Prostate gland (tissue), 2 donors: ENCODE measurements around the gene ADAMTSL1. TPM values are rescaled to one million over a fixed set of nuclear protein-coding genes. Genes with fewer than 3 reads are reported as not detected.

ENCODE experiments used
- DNase-seq: peaks from one replicate; pipeline ENCODE4 v3.0.0-alpha.2; 2019; ENCODE audit warnings: low spot score
- H3K27ac ChIP-seq, 2 donors: fragments of 200-600 bp; sonication (generic); 2 replicates each; pipeline ENCODE4 v1.5.1; 2017 to 2019
- H3K27me3 ChIP-seq: fragments of 200-600 bp; sonication (generic); replicated peaks from 2 replicates; pipeline ENCODE4 v1.5.1; 2019; ENCODE audit not compliant: insufficient read depth
- H3K36me3 ChIP-seq, 2 donors: fragments of 200-600 bp; sonication (generic); 1 replicate in 1 of 2; 2 replicates in 1 of 2; pipeline versions ENCODE4 v1.5.1 to v1.8.1; 2017 to 2019
- H3K4me1 ChIP-seq: fragments of 200-600 bp; sonication (generic); replicated peaks from 2 replicates; pipeline ENCODE4 v1.5.1; 2019
- H3K4me3 ChIP-seq, 2 donors: fragments of 200-600 bp; sonication (generic); 2 replicates each; pipeline ENCODE4 v1.5.1; 2017 to 2019
- H3K9me3 ChIP-seq: fragments of 200-600 bp; sonication (generic); 2 replicates; pipeline ENCODE4 v1.5.1; 2017
- CTCF ChIP-seq, 4 experiments: fragments of 200-600 bp in 2 of 4; fragments of 450-650 bp in 2 of 4; sonication (generic) in 2 of 4; IDR thresholded peaks; 1 replicate in 3 of 4; 2 replicates in 1 of 4; pipeline ENCODE4 v1.5.1; 2016 to 2019; ENCODE audit warnings: antibody characterized with exemption in 4 of 4, mild to moderate bottlenecking in 2 of 4, moderate library complexity in 2 of 4
- POLR2A ChIP-seq: fragments of 450-650 bp; IDR thresholded peaks from one replicate; pipeline ENCODE4 v1.6.1; 2016; ENCODE audit warnings: antibody characterized with exemption, mild to moderate bottlenecking
- POLR2AphosphoS5 ChIP-seq: sonication (generic); formaldehyde crosslinking; IDR thresholded peaks from one replicate; pipeline ENCODE4 v1.6.1; 2017; ENCODE audit warnings: antibody characterized with exemption
- WGBS: methylation state at CpG from one replicate; pipeline ENCODE4 v1.1.5; 2018; 5-methylcytosine and 5-hydroxymethylcytosine counted together
- intact Hi-C: fragments of 100-400 bp; cut with DNase I; formaldehyde crosslinking; loops from one replicate; pipeline ENCODE4 v1.14.2; 2022
- total RNA-seq, 2 donors: library from RNA; depleted of rRNA; stranded (reverse); fragments of >200 nt; gene quantifications; one replicate each; pipeline ENCODE4 v1.1.0, GENCODE V29; 2016

ADAMTSL1 gene
- total RNA-seq, 2 donors from 2014 or later, result 9.8 to 18.1 TPM

GRCh38 chr9:18700714-18701113 is 226.8 kb downstream of the ADAMTSL1 start:
- no peaks in the 10 kb centered on the region for H3K27me3 ChIP-seq
- no peak overlapping the region for H3K4me3 ChIP-seq
- no peak for DNase-seq
- H3K4me1 ChIP-seq, result no peaks in the 10 kb centered on the region
- TF ChIP-seq POLR2AphosphoS5 (no peak), POLR2A (no peak), CTCF (IDR thresholded peaks at IDR 0.05) (no peak)
- H3K9me3 ChIP-seq, result no peaks in the 10 kb centered on the region
- no peak overlapping the region for H3K27ac ChIP-seq
- intact Hi-C loops, result loop anchor here (10.0 kb wide), 1 partner anchor 54 kb away; no protein-coding TSS in a partner anchor
- H3K36me3 ChIP-seq, result no peaks in the 10 kb centered on the region

- 63% methylated on average over 5 of the region's 5 CpGs for WGBS
- Histone ChIP-seq H3K4me3 (no peak overlapping the region), H3K27me3 (no peaks in the 10 kb centered on the region), H3K9me3 (no peaks in the 10 kb centered on the region), H3K4me1 (no peaks in the 10 kb centered on the region), H3K36me3 (no peaks in the 10 kb centered on the region), H3K27ac (no peak overlapping the region)
- intact Hi-C loops, result loop anchor here (10.0 kb wide), 1 partner anchor 51 kb away; no protein-coding TSS in a partner anchor
- DNase-seq, result no peak
- no peak for TF ChIP-seq CTCF (IDR thresholded peaks at IDR 0.05)
Observed at GRCh38 chr9:18703151-18703900, 229.4 kb downstream of the ADAMTSL1 start.

- 74% methylated on average over 4 of the region's 4 CpGs for WGBS
- DNase-seq, result no peak
- Histone ChIP-seq H3K9me3 (no peaks in the 10 kb centered on the region), H3K27ac (no peak overlapping the region), H3K27me3 (no peaks in the 10 kb centered on the region), H3K4me3 (no peak overlapping the region), H3K36me3 (no peaks in the 10 kb centered on the region), H3K4me1 (no peaks in the 10 kb centered on the region)
- intact Hi-C loops, result loop anchor here (10.0 kb wide), 1 partner anchor 51 kb away; no protein-coding TSS in a partner anchor
- no peak for TF ChIP-seq POLR2A
- TF ChIP-seq POLR2AphosphoS5, result no peak
- no peak for TF ChIP-seq CTCF (IDR thresholded peaks at IDR 0.05)
Observed at GRCh38 chr9:18703901-18704379, 230.0 kb downstream of the ADAMTSL1 start.

- 37% methylated on average over 4 of the region's 4 CpGs for WGBS
- Histone ChIP-seq H3K27me3 (no peaks in the 10 kb centered on the region), H3K9me3 (no peaks in the 10 kb centered on the region), H3K27ac (no peak overlapping the region), H3K36me3 (no peaks in the 10 kb centered on the region), H3K4me3 (no peak overlapping the region), H3K4me1 (no peaks in the 10 kb centered on the region)
- TF ChIP-seq POLR2A (no peak), POLR2AphosphoS5 (no peak), CTCF (IDR thresholded peaks at IDR 0.05) (no peak)
- DNase-seq, result no peak
- intact Hi-C loops, result loop anchor here (10.0 kb wide), 1 partner anchor 49 kb away; no protein-coding TSS in a partner anchor
Observed at GRCh38 chr9:18705796-18706392, 231.9 kb downstream of the ADAMTSL1 start.
